NCI-H1930 (cell line): ENCODE data around the gene CAPN12.

Experiments
- DNase-seq, 2 experiments: peaks; one replicate each; lab custom pipeline; 2025; lab: John Stamatoyannopoulos, UW

Gene CAPN12

DNA sequence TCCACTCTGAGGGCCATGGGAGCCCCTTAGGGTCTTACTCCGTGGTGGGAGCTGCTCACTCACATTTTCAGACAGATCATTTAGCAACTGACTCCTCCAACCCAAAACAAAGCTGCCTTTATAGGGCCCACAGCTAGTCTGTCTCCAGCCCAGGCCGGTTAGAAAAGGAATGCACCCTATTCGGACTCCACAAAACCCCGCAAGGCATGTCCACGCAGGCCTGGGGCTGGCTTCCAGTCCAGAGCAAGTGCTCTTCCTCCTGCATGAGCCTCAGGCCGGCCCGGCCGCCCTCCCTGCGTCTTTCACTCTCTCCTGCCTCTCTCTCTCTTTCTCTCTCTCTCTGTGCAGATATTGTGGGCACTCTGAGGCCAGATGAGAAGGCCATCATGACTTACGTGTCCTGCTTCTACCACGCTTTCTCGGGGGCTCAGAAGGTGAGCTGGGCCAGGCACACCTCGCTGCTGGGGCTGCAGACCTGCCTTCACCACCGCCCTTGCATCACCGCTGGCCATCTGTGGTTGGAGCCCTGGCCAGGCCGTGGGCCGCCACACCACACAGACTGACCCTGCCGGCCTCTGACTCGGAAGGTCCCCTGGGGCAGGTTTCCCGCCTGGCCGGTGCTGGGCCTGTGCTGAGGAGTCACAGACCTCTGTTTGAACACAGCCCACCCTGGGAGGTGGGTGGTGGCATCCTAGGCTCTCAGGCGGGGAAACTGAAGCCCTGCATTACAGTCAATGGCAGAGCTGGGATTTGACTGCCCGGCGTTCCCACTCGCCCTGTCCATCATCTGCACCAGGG, 33.1 kb downstream of the CAPN12 start:
- DNase-seq, result no peak

DNA sequence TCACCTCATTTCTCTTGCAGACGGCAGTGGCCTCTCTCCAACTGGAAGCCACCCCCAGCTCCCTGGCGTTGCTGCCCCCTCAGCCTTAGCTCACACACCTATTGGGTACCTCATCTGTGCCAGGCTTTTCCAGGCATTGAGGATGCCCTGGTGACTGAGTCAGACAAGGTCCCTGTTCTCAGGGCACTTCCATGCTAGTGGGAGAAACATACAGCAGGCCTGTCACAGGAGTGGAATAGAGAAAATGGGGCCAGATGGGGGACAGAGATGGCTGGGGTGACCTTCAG, 33.9 kb downstream of the CAPN12 start:
- no peak for DNase-seq

- DNase-seq, result no peak
These were observed 34.4 kb downstream of the CAPN12 start for GRCh38 chr19:38709671-38710415.

GRCh38 chr19:38709119-38709518, 35.2 kb downstream of the CAPN12 start:
- DNase-seq, result no peak

GRCh38 chr19:38708413-38709024, 35.8 kb downstream of the CAPN12 start:
- no peak for DNase-seq

GRCh38 chr19:38707512-38708114, 36.7 kb downstream of the CAPN12 start:
- DNase-seq, result no peak

- DNase-seq, result no peak
These were observed 37.3 kb downstream of the CAPN12 start for GRCh38 chr19:38706792-38707511.

DNA sequence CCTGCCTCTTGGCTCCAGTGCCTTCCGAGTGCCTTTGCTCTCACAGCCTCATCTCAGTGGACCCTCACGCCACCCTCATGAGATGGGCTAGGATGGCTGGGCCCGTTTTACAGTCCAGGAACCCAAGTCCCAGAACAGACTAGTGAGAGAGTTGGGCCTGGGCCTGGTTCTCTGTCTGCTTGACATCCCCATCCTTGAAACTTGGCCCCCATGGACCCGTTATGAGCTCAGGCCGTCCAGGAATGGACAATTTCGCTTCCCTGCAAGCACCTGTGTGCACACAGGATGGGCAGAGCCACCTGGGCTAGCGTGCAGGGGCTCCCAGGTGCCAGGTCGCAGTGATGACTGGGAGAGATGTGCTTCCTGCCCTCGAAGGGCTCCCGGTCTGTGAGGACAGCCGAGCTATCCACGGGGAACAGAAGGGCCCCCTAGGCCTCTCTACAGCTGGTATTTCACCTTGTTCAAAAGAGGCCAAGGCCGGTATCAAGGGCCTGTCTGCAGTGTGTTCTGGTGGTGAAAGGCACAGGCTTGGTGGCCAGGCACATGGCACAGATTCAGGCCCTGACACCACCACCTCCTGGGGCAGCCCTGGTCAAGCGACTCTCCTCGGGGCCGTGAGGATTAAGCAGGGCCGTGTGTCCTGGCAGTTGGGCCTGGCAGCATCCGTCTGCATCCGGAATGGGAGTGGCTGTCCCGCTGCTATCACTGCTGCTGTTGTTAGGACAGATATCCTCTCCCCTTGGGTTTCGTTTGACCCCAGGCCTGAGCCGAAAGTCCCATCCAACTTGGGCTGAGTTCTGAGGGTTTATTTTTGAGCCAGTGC, 38.9 kb downstream of the CAPN12 start:
- no peak for DNase-seq

- no peak for DNase-seq
These were observed 39.7 kb downstream of the CAPN12 start for GRCh38 chr19:38704488-38705026.

- DNase-seq, result no peak
These were observed 40.8 kb downstream of the CAPN12 start for GRCh38 chr19:38703509-38703908.

DNA sequence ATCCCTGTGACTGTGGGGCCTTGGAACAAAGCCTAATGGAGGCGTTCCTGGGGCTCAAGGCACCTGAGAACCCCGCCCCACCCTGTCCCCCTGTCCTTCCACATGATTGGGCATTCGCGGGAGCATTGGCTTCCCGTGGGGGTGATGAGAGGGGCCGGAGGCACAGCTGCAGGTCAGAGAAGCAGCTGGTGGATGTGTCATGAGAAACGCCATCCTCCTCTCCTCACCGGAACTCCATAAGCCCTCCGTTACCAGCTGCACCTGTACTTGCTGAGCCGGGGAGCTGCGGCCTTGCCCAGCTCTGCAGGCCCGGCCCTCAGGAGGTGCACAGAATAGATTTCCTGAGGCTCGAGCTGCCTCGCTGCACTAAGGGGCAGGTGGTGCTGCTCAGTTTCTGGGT, 42.0 kb downstream of the CAPN12 start:
- no peak for DNase-seq

DNA sequence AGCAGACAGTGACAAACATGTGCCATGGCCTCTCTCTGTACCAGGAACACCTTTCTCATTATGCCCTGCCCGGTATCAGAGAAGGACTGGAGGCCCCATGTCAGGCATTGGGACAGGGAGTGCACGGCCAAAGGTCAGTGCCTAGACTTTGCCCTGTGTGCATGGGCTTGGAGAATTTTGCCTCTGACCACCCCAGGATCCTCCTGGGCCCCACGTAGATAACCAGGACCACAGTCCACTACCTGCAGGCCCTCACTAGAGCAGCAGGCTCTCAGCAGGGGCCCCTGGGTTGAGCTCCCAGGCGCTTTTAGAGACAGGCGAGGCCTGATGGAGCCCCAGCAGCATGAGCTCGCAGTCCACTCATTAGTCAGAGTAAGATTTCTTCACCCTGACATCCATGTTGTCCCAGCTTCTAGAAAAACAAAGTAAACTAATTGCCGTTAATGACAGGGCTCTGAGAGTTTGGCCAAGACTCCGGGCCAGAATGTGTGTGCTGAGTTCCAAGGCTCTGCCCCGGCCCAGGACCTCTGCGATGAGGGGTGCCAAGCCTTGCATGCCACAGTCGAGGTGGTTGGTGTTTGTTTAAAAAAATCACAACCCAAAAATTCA, 42.7 kb downstream of the CAPN12 start:
- no peak for DNase-seq

- DNase-seq, result no peak
These were observed 43.3 kb downstream of the CAPN12 start for GRCh38 chr19:38700902-38701454.

DNA sequence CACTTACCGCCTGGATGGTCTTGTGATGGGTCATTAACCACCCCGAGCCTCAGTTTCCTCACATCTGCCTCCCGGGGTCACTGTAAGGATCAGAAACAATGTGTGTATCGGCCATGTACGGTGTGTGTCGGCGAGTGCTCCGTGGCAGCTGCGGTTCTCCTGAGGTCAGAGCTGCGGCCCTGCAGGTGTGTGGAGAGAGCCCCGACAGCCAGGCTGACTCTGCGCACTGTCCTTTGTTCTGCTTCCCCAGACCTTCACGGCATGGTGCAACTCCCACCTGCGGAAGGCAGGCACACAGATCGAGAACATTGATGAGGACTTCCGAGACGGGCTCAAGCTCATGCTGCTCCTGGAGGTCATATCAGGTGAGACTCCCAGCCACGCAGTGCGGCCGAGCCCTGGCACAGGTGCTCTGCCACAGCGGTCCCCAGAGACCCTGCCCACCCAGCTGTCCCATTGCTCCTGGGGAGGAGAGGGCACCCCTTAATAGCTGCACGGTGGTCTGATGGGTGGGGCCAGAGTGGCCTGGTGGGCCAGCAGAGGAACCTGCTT, 43.8 kb downstream of the CAPN12 start:
- DNase-seq, result no peak

DNA sequence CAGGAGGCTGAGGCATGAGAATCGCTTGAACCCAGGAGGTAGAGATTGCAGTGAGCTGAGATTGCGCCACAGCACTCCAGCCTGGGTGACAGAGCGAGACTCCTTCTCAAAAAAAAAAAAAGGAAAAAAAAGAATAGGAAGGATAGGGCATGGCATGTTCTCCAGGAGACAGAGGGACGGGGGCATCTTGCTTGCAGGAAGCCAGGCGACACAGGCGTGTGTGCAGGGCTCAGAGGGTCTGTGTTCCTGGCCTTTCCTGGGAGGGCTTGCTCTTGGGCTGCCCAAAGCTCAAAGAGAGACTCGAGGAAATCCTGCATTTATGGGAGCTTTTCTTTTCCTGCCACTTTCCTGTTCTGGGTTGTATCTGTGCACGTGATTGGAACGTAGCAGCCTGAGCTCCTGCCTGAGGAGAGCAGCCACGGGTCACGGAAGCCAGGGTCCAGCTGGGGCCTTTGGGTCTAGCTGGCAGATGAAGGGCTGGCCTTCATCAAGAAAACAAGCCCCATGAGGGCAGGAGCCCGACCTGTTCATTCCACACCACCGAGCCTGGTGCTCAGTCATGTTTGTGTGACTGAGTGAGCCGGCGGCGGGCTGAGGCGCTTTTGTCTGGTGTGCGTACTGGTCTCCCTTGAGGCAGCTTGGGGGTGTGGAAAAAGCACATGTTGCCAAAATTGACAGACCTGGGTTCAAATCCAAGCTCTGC, 44.5 kb downstream of the CAPN12 start:
- DNase-seq, result no peak

- no peak for DNase-seq
These were observed 45.3 kb downstream of the CAPN12 start for GRCh38 chr19:38699027-38699346.

- no peak for DNase-seq
These were observed 45.8 kb downstream of the CAPN12 start for GRCh38 chr19:38698225-38699026.

- DNase-seq, result no peak
These were observed 46.6 kb downstream of the CAPN12 start for GRCh38 chr19:38697641-38698071.

DNA sequence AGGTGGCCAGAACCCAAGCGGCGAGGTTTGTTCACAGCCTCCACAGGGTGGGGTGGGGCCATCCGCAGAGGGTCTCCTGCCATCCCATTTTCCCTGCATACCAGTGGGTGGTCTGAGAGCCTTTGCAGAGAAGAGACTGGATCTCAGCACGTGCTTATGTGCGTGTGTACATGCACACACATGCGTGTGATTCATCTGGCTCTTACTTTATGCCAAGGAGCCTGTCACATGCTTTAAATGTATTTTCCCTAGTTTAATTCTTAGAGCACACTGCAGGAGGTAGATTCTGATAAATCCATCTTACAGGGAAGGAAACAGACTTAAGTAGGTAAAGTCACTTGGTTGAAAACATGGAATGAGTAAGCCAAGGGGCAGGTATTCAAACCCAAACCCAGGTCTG, 47.1 kb downstream of the CAPN12 start:
- no peak for DNase-seq
